Superior temporal gyrus (tissue), 1 donor: ENCODE results near the gene TXNDC17.
"Not testable (repeated sequence)": the region's sequence is repeated elsewhere in the genome, so short reads cannot be mapped to it uniquely, and the experiment has no call there.

Source experiments
- DNase-seq: peaks from one replicate; pipeline ENCODE4 v3.0.0-alpha.2; 2016; ENCODE audit errors: extremely low spot score

TXNDC17 gene

GRCh38 chr17:6660805-6661463 lies 20.1 kb downstream of the TXNDC17 start:
- no peak for DNase-seq

GRCh38 chr17:6661464-6661848 lies 20.6 kb downstream of the TXNDC17 start:
- DNase-seq: no peak

GRCh38 chr17:6663200-6663599 lies 22.3 kb downstream of the TXNDC17 start:
- not testable (repeated sequence) for DNase-seq

GRCh38 chr17:6666077-6666521 lies 25.2 kb downstream of the TXNDC17 start:
- DNase-seq: peak; percentile 86

GRCh38 chr17:6666557-6666956 lies 25.7 kb downstream of the TXNDC17 start:
- DNase-seq: no peak

GRCh38 chr17:6667516-6667915 lies 26.7 kb downstream of the TXNDC17 start:
- DNase-seq: no peak

- DNase-seq: no peak
Observed at GRCh38 chr17:6668219-6668618, 27.4 kb downstream of the TXNDC17 start.

GRCh38 chr17:6668727-6669425 lies 28.0 kb downstream of the TXNDC17 start:
- no peak for DNase-seq

- no peak for DNase-seq
Observed at GRCh38 chr17:6669479-6670212, 28.8 kb downstream of the TXNDC17 start.

- DNase-seq: no peak
Observed at GRCh38 chr17:6670571-6670970, 29.7 kb downstream of the TXNDC17 start.

GRCh38 chr17:6670999-6671398 lies 30.1 kb downstream of the TXNDC17 start:
- DNase-seq: no peak

GRCh38 chr17:6671431-6671830 lies 30.6 kb downstream of the TXNDC17 start:
- no peak for DNase-seq

- DNase-seq: no peak
Observed at GRCh38 chr17:6674586-6674985, 33.7 kb downstream of the TXNDC17 start.

GRCh38 chr17:6675201-6675825 lies 34.5 kb downstream of the TXNDC17 start:
- DNase-seq: no peak

- DNase-seq: no peak
Observed at GRCh38 chr17:6676802-6677157, 35.9 kb downstream of the TXNDC17 start.

- no peak for DNase-seq
Observed at GRCh38 chr17:6677158-6677831, 36.4 kb downstream of the TXNDC17 start.

- no peak for DNase-seq
Observed at GRCh38 chr17:6677946-6678345, 37.1 kb downstream of the TXNDC17 start.

GRCh38 chr17:6679241-6679640 lies 38.4 kb downstream of the TXNDC17 start:
- no peak for DNase-seq

GRCh38 chr17:6681176-6681575 lies 40.3 kb downstream of the TXNDC17 start:
- DNase-seq: no peak

- no peak for DNase-seq
Observed at GRCh38 chr17:6681671-6682070, 40.8 kb downstream of the TXNDC17 start.

- DNase-seq: no peak
Observed at GRCh38 chr17:6682339-6682738, 41.5 kb downstream of the TXNDC17 start.
